ENCODE measurements around the gene GOLGA2.

The GOLGA2 gene

GRCh38 chr9:128252317-128253139 lies 23.3 kb downstream of the GOLGA2 start:
- Histone ChIP-seq H3K27me3 (ENCODE audit: insufficient read depth, poor library complexity, severe bottlenecking) (peaks cover 3% of the 10 kb centered on the region), H3K27ac (replicated peaks) (no peak overlapping the region)
- DNase-seq (ENCODE audit: low read depth in 1 of 2, low spot score in 1 of 2), result no peak

DNA sequence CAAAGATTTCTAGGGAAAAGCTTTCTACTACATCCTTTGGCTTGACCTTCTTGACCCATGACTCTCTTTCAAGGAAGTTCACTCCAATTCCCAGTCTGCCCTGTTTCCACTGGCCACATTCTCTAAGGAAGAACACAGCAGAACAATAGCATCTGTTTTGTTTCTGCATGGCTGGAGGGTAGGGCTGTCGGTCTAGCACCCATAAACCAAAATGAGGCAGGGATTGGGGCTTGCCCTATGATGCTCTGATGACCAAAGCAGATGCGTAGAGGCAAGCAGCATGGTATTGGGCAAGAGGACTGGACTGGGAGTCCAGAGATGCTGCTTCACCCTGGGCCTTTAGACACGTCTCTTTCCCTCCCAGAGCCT lies 24.1 kb downstream of the GOLGA2 start:
- Histone ChIP-seq H3K27ac (replicated peaks) (no peak overlapping the region), H3K4me3 (replicated peaks; ENCODE audit: insufficient read depth, low read length) (no peak overlapping the region), H3K27me3 (ENCODE audit: insufficient read depth, poor library complexity, severe bottlenecking) (peaks cover 3% of the 10 kb centered on the region)
- no peak for DNase-seq (ENCODE audit: low read depth in 1 of 2, low spot score in 1 of 2)
- no peak for TF ChIP-seq SPI1 (IDR thresholded peaks at IDR 0.05; ENCODE audit: borderline replicate concordance, low read depth)
- TF ChIP-seq POLR2AphosphoS5 (IDR thresholded peaks at IDR 0.05; ENCODE audit: low read depth), result no peak
- no peak for TF ChIP-seq GABPA (IDR thresholded peaks at IDR 0.05; ENCODE audit: low read depth)
- TF ChIP-seq, protein P1, sequence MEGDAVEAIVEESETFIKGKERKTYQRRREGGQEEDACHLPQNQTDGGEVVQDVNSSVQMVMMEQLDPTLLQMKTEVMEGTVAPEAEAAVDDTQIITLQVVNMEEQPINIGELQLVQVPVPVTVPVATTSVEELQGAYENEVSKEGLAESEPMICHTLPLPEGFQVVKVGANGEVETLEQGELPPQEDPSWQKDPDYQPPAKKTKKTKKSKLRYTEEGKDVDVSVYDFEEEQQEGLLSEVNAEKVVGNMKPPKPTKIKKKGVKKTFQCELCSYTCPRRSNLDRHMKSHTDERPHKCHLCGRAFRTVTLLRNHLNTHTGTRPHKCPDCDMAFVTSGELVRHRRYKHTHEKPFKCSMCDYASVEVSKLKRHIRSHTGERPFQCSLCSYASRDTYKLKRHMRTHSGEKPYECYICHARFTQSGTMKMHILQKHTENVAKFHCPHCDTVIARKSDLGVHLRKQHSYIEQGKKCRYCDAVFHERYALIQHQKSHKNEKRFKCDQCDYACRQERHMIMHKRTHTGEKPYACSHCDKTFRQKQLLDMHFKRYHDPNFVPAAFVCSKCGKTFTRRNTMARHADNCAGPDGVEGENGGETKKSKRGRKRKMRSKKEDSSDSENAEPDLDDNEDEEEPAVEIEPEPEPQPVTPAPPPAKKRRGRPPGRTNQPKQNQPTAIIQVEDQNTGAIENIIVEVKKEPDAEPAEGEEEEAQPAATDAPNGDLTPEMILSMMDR (IDR thresholded peaks at IDR 0.05; ENCODE audit: insufficient read depth, low read length), result no peak
- TF ChIP-seq REST (IDR thresholded peaks at IDR 0.05; ENCODE audit: insufficient replicate concordance, low read depth), result no peak

More at GRCh38 chr9:128252317-128253139, 23.3 kb downstream of the GOLGA2 start:
- TF ChIP-seq SPI1 (IDR thresholded peaks at IDR 0.05; ENCODE audit: borderline replicate concordance, low read depth) (peak; percentile 42; the same call in 1 of the 2 replicates), GABPA (IDR thresholded peaks at IDR 0.05; ENCODE audit: low read depth) (no peak)
- no peak overlapping the region for H3K4me3 ChIP-seq (replicated peaks; ENCODE audit: insufficient read depth, low read length)

GRCh38 chr9:128250839-128251731 lies 24.7 kb downstream of the GOLGA2 start:
- no peak overlapping the region for H3K27ac ChIP-seq (replicated peaks)
- no peak for DNase-seq (ENCODE audit: low read depth in 1 of 2, low spot score in 1 of 2)
- peaks cover 3% of the 10 kb centered on the region for H3K27me3 ChIP-seq (ENCODE audit: insufficient read depth, poor library complexity, severe bottlenecking)
- H3K4me3 ChIP-seq (replicated peaks; ENCODE audit: insufficient read depth, low read length), result peak overlapping the region; percentile 12
- TF ChIP-seq POLR2AphosphoS5 (IDR thresholded peaks at IDR 0.05; ENCODE audit: low read depth) (no peak), SPI1 (IDR thresholded peaks at IDR 0.05; ENCODE audit: borderline replicate concordance, low read depth) (no peak), REST (IDR thresholded peaks at IDR 0.05; ENCODE audit: insufficient replicate concordance, low read depth) (no peak), GABPA (IDR thresholded peaks at IDR 0.05; ENCODE audit: low read depth) (no peak)
- TF ChIP-seq, protein P1 (IDR thresholded peaks at IDR 0.05; ENCODE audit: insufficient read depth, low read length), result no peak

All from HL-60 (cell line).